Mucosa of gallbladder (tissue), 1 donor: ENCODE data around the gene CCNY. TPM values are rescaled to one million over a fixed set of nuclear protein-coding genes. Genes with fewer than 3 reads are reported as not detected.
"Not testable (repeated sequence)": the region's sequence is repeated elsewhere in the genome, so short reads cannot be mapped to it uniquely, and the experiment has no call there.

Experiments used
- DNase-seq: peaks from one replicate; pipeline ENCODE4 v3.0.0-alpha.2; 2020; ENCODE audit warnings: low spot score
- total RNA-seq: library from RNA; stranded (reverse); gene quantifications from one replicate; pipeline ENCODE4 v1.2.1, GENCODE V29; 2021
- donor health status: DM: no; HTN: no; CAD: no.

Gene CCNY
- total RNA-seq, 1 donor from 2014 or later: 69.3 TPM

GRCh38 chr10:35406003-35406630 is 69.8 kb downstream of the CCNY start:
- DNase-seq: not testable (repeated sequence)

- not testable (repeated sequence) for DNase-seq
Measured at GRCh38 chr10:35407696-35408095, 71.4 kb downstream of the CCNY start.

GRCh38 chr10:35409094-35409582 is 72.8 kb downstream of the CCNY start:
- DNase-seq: no peak

- DNase-seq: no peak
Measured at GRCh38 chr10:35409808-35410207, 73.5 kb downstream of the CCNY start.

- DNase-seq: no peak
Measured at GRCh38 chr10:35412003-35412723, 75.9 kb downstream of the CCNY start.

GRCh38 chr10:35412900-35413491 is 76.7 kb downstream of the CCNY start:
- DNase-seq: no peak

GRCh38 chr10:35413985-35414861 is 77.9 kb downstream of the CCNY start:
- no peak for DNase-seq

GRCh38 chr10:35415505-35415904 is 79.2 kb downstream of the CCNY start:
- no peak for DNase-seq

- DNase-seq: no peak
Measured at GRCh38 chr10:35416619-35417312, 80.5 kb downstream of the CCNY start.

GRCh38 chr10:35417313-35417625 is 81.0 kb downstream of the CCNY start:
- no peak for DNase-seq

GRCh38 chr10:35417795-35418194 is 81.5 kb downstream of the CCNY start:
- no peak for DNase-seq

GRCh38 chr10:35418580-35418979 is 82.3 kb downstream of the CCNY start:
- not testable (repeated sequence) for DNase-seq

GRCh38 chr10:35420044-35420443 is 83.7 kb downstream of the CCNY start:
- DNase-seq: no peak

- no peak for DNase-seq
Measured at GRCh38 chr10:35420827-35421552, 84.7 kb downstream of the CCNY start.

GRCh38 chr10:35421553-35422178 is 85.4 kb downstream of the CCNY start:
- peak; percentile 55 for DNase-seq

- no peak for DNase-seq
Measured at GRCh38 chr10:35422228-35422627, 85.9 kb downstream of the CCNY start.

- DNase-seq: no peak
Measured at GRCh38 chr10:35423505-35424306, 87.4 kb downstream of the CCNY start.

- DNase-seq: peak; percentile 38
Measured at GRCh38 chr10:35424680-35425285, 88.5 kb downstream of the CCNY start.

- no peak for DNase-seq
Measured at GRCh38 chr10:35425595-35425994, 89.3 kb downstream of the CCNY start.
